ENCODE measurements around the gene SNCA.

SNCA gene

GRCh38 chr4:89829470-89830138 is 7.4 kb downstream of the SNCA start:
- DNase-seq (ENCODE audit: low read depth): peak; percentile 45
- H3K4me3 ChIP-seq (ENCODE audit: low read depth, low read length): no peak overlapping the region
- TF ChIP-seq CTCF (IDR thresholded peaks at IDR 0.05; ENCODE audit: low read depth, low read length) (no peak), MYC (IDR thresholded peaks at IDR 0.05; ENCODE audit: low read depth, low read length) (no peak), POLR2A (IDR thresholded peaks at IDR 0.05; ENCODE audit: extremely low read depth, insufficient read length) (no peak), MAX (IDR thresholded peaks at IDR 0.05; ENCODE audit: low read depth, low read length) (0 out of 2 replicates have a peak, but pooled peaks have one; percentile 21)

GRCh38 chr4:89823416-89823815 is 13.5 kb downstream of the SNCA start:
- DNase-seq (ENCODE audit: low read depth): no peak
- H3K4me3 ChIP-seq (ENCODE audit: low read depth, low read length): no peak overlapping the region
- TF ChIP-seq MAX (IDR thresholded peaks at IDR 0.05; ENCODE audit: low read depth, low read length) (no peak), CTCF (IDR thresholded peaks at IDR 0.05; ENCODE audit: low read depth, low read length) (no peak), MYC (IDR thresholded peaks at IDR 0.05; ENCODE audit: low read depth, low read length) (no peak), POLR2A (IDR thresholded peaks at IDR 0.05; ENCODE audit: extremely low read depth, insufficient read length) (no peak)

- DNase-seq (ENCODE audit: low read depth): no peak
- no peak overlapping the region for H3K4me3 ChIP-seq (ENCODE audit: low read depth, low read length)
- TF ChIP-seq CTCF (IDR thresholded peaks at IDR 0.05; ENCODE audit: low read depth, low read length): no peak
- TF ChIP-seq POLR2A (IDR thresholded peaks at IDR 0.05; ENCODE audit: extremely low read depth, insufficient read length): no peak
- no peak for TF ChIP-seq MYC (IDR thresholded peaks at IDR 0.05; ENCODE audit: low read depth, low read length)
- no peak for TF ChIP-seq MAX (IDR thresholded peaks at IDR 0.05; ENCODE audit: low read depth, low read length)
Observed at GRCh38 chr4:89821612-89822011, 15.3 kb downstream of the SNCA start.

- DNase-seq (ENCODE audit: low read depth): no peak
- no peak overlapping the region for H3K4me3 ChIP-seq (ENCODE audit: low read depth, low read length)
- TF ChIP-seq MYC (IDR thresholded peaks at IDR 0.05; ENCODE audit: low read depth, low read length) (no peak), MAX (IDR thresholded peaks at IDR 0.05; ENCODE audit: low read depth, low read length) (no peak), POLR2A (IDR thresholded peaks at IDR 0.05; ENCODE audit: extremely low read depth, insufficient read length) (no peak), CTCF (IDR thresholded peaks at IDR 0.05; ENCODE audit: low read depth, low read length) (no peak)
Observed at GRCh38 chr4:89820010-89820409, 17.0 kb downstream of the SNCA start.

- DNase-seq (ENCODE audit: low read depth): no peak
- H3K4me3 ChIP-seq (ENCODE audit: low read depth, low read length): no peak overlapping the region
- TF ChIP-seq MYC (IDR thresholded peaks at IDR 0.05; ENCODE audit: low read depth, low read length) (no peak), POLR2A (IDR thresholded peaks at IDR 0.05; ENCODE audit: extremely low read depth, insufficient read length) (no peak)
Observed at GRCh38 chr4:89814362-89814761, 22.6 kb downstream of the SNCA start.

- DNase-seq (ENCODE audit: low read depth): no peak
- TF ChIP-seq MAX (IDR thresholded peaks at IDR 0.05; ENCODE audit: low read depth, low read length) (no peak), MYC (IDR thresholded peaks at IDR 0.05; ENCODE audit: low read depth, low read length) (no peak), CTCF (IDR thresholded peaks at IDR 0.05; ENCODE audit: low read depth, low read length) (no peak), POLR2A (IDR thresholded peaks at IDR 0.05; ENCODE audit: extremely low read depth, insufficient read length) (no peak)
- H3K4me3 ChIP-seq (ENCODE audit: low read depth, low read length): no peak overlapping the region
Observed at GRCh38 chr4:89813197-89813596, 23.8 kb downstream of the SNCA start.

All from NB4 (cell line).